Stimulated activated CD8-positive, alpha-beta memory T cell treated with anti-CD3 and anti-CD28 coated beads, Interleukin-15, amount 100 ng/mL, for 48 hours (primary cell): ENCODE measurements around the gene ALOXE3.

Source experiments
- DNase-seq, 2 donors: peaks; one replicate each; pipeline ENCODE4 v3.0.0-alpha.2; 2020; ENCODE audit warnings: low read depth in 2 of 2

The ALOXE3 gene

DNA sequence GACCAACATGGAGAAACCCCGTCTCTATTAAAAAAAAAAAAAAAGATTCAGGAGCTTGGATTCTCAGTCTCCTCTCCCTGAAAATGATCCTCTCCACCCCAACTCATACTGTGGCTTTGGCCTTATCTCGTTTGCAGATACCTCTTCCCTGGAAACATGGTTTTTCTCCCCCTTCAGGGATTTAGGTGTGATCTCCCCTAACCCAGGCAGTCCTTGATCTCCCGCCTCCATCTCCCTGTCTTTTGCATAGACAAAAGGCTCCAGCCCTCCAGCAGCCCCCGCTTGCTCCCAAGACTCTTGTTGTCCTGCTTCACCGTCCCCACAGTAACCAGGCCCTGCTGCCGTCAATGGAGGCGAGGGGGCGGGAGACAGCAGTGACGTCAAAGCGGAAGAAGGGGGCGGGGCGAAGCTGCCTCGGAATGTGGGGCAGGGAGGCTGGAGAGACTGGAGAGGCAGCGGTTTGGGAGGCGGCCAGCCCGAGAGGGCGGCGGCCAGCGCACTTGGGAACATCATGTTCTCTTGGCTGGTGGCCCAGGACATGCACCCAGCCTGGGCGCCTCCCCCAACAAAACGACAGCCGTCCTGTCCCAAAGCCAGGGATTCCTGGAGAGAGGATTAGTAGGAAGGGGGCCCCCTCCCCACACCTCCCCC, 35.8 kb upstream of the ALOXE3 start:
- peak; percentile 74 to 84 for DNase-seq

GRCh38 chr17:8153525-8153956, 35.2 kb upstream of the ALOXE3 start:
- peak in 1 of 2 donors; percentile 55 for DNase-seq

GRCh38 chr17:8153031-8153451, 34.7 kb upstream of the ALOXE3 start:
- no peak for DNase-seq

DNA sequence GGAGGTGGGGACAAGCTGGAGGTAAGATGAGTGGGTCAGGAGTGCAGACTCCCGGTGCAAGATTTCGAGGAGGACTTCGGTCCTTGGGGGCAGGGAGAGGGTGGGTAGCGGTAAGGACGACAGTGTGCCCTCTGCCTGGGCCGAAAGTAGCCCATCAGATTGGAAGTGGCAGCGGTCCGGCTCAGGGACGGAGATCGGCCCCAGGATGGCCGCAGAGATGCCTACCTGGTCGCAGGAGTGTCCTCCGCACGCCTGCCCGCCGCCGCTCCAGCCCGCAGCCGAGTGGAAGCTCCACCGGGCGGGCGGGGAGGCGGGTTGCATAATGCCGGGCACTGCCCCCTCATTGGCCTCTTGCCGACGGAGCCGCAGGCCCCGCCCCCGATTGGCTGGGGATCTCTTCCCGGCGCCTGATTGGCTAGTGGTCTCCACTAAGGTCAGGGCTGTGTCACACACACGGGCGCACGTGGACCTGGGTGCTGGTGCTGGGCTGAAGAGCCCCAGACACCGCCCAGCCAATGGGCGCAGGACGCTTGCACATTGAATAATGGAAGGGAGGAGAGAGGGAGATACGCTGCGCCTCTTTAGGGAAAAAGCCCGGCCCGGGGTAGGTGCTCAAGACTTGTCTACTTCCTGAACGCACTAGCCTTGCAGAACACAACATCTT, 33.9 kb upstream of the ALOXE3 start, which contains the start of gene PER1:
Gene PER1, minus strand, starts transcription at position 293 of the 664 bp plus-strand sequence. CDS start 1,698 bp downstream, outside the sequence.
- peak; percentile 91 to 92 for DNase-seq

- DNase-seq: no peak
These were observed 33.4 kb upstream of the ALOXE3 start for GRCh38 chr17:8151641-8152111.

GRCh38 chr17:8151120-8151640, 32.9 kb upstream of the ALOXE3 start:
- peak; percentile 82 to 89 for DNase-seq

- DNase-seq: no peak
These were observed 32.1 kb upstream of the ALOXE3 start for GRCh38 chr17:8150194-8151119.

- no peak for DNase-seq
These were observed 31.3 kb upstream of the ALOXE3 start for GRCh38 chr17:8149419-8150193.

DNA sequence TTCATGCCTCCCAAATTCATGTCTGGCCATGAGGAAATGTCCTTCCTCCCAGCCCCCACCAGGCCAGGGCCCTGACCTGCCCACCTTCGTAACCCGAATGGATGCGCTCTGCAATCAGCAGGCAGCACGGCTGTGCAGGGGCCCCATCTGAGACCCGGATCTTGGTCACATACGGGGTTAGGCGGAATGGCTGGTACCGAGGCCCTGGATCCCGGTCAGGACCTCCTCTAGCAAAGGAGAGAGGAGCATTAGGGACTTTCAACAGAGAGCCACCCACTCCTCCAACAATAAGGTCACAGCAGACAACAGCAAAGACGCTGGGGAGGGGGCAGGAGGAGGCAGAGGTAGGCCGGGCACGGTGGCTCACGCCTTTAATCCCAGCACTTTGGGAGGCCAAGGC, 30.2 kb upstream of the ALOXE3 start:
- DNase-seq: no peak

- DNase-seq: no peak
These were observed 29.6 kb upstream of the ALOXE3 start for GRCh38 chr17:8147805-8148404.

- no peak for DNase-seq
These were observed 29.0 kb upstream of the ALOXE3 start for GRCh38 chr17:8147141-8147804.

DNA sequence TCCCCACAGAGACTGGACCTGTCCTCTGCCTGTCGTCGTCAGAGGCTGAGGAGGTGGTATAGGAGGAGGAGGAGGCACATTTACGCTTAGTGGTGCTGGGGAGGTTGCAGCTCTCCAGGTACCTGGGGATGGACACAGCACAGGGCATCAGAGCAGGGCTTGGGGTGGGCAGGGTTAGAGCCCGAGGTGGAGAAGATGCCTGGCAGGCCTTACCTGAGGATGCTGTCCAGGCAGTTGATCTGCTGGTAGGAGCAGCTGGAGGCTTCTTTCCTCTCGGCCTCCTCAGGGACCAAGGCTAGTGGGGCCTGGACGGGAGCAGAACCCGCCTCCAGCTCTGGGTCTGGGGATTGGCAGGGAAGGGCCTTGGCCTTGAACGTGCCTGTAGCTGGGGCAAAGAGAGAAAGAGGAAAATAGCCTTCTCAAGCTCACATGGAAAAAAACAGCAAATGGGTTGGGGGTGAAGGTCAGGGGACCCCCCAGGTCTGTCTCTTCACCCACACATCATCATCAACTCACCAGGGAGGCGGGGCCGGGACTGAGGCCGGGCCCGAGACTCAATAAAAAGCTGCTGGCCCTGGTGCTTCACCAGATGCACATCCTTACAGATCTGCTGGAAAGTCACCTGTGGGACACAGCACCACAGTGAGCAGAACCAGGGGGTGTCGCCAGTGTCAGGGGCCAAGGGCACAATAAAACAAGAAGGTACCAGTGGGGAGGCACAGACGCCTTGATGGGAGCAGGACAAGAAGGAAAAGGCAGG, 28.2 kb upstream of the ALOXE3 start:
- DNase-seq: no peak

DNA sequence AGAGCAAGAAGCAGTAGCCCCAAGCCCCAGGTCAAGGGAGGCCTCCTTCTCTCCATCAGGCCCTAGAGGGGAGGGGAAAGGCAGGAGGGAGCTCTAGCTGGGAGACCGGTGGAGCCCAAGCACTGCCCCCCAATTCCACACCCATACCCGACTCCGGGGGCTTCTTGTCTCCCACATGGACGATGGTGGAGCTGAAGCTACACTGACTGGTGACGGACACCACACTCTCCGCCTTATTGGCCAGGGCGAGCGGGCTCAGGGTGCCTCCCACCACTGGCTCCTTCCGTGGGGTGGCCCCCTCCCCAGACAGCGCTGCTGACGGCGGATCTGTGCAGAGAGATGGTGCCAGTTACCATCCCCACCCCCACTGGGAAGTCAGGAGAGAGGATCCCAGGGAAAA, 27.5 kb upstream of the ALOXE3 start:
- no peak for DNase-seq

GRCh38 chr17:8144401-8145231, 26.3 kb upstream of the ALOXE3 start:
- no peak for DNase-seq

DNA sequence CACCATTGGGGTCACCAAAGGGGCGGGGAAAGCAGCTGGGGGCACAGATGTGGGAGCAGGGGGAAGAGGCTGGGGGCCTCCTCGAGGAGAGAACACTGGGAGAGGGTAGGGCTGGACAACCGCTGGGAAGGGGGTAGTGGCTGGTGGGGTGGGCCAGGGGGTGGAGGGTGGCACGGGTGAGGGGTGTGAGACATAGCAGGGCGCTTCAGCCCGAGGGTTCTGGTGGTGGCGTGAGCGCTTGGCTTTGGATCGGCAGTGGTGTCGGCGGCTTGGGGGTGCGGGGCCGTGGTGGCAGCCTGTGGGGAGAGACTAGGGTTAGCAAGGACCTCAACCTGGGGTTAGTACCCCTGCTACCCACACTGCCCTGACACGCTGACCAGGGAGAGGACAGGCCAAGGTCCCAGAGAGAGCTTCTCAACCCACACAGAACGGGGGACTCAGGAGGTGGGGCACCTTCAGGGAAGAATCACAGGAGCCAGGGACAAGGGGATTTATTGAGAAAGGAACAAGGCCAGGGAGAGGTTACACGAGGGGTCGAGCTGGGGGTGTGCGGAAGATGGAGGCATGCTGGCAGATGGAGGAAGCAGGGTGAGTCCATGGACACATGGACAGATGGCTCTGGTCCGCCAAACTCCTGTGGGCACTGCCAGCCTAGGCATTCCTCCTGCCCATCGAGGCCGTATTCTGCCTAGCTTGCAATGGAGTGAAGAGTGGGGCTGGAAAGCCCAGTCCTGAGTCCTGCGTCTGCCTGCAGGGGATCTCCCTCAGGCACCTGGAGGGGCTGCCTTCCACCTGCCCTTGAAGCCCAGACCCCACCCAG, 25.5 kb upstream of the ALOXE3 start:
- no peak for DNase-seq

GRCh38 chr17:8142887-8143580, 24.7 kb upstream of the ALOXE3 start:
- no peak for DNase-seq
